Suprapubic skin (tissue), 2 donors: ENCODE measurements around the gene SSR1.

ENCODE experiments used
- EP300 ChIP-seq: sonication (generic); formaldehyde crosslinking; IDR thresholded peaks from one replicate; pipeline ENCODE4 v1.6.1; 2017; ENCODE audit warnings: antibody characterized with exemption
- POLR2A ChIP-seq, 2 donors: fragments of 450-650 bp; IDR thresholded peaks; one replicate each; pipeline ENCODE4 v1.6.1; 2017; ENCODE audit warnings: antibody characterized with exemption in 2 of 2, mild to moderate bottlenecking in 2 of 2, moderate library complexity in 2 of 2

DNA sequence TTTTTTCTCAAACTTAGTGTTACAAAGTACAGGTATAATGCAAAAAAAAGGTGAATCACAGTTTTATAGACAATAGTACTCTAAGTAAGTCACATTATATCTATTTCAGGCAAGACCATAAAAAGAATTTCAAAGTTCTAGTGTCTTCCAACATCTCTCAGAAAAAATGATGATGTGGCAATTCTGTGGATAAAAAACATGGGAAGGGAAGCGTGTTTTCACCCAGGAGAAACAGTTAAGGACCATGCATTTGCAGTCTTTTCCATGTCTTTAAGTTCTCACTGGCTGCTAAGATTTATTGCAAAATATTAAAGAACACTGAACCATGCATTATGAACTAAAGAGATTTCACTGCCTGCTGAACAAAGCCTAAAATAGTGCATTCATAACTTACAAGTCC lies 1.8 kb downstream of the SSR1 start:
- TF ChIP-seq EP300 (no peak), POLR2A (IDR thresholded peaks at IDR 0.05) (no peak)
